Measurements from ENCODE around the gene TNKS1BP1. TPM values are rescaled to one million over a fixed set of nuclear protein-coding genes. Genes with fewer than 3 reads are reported as not detected.

TNKS1BP1 gene
- total RNA-seq, 2 donors from 2014 or later, result 5.6 to 17.7 TPM

DNA sequence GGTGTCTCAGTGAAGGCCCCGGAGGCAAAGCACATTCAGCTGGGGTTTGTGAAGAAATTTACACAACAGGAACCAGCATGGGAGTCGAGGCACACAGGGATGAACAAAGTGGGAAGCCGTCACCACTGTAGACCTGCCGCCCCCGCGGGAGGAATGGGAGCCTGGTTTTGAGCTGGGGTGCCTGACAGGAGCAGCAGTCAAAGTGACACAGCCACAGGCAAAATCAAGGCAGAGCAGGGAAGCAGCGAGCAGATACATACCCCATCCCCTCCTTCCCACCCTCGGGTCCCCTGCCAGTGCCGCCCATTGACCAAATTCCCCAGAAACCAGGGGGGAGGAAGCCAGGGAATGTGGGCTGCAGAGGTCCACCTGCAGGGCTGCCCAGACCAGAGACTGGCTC is 34.2 kb upstream of the TNKS1BP1 start:
- ATAC-seq, result no peak
- no peak for DNase-seq (ENCODE audit: low spot score in 2 of 2)
- Mint-ChIP-seq H3K36me3 (no peaks in the 10 kb centered on the region), H3K9me3 (no peaks in the 10 kb centered on the region), H3K27ac (no peak overlapping the region)

DNA sequence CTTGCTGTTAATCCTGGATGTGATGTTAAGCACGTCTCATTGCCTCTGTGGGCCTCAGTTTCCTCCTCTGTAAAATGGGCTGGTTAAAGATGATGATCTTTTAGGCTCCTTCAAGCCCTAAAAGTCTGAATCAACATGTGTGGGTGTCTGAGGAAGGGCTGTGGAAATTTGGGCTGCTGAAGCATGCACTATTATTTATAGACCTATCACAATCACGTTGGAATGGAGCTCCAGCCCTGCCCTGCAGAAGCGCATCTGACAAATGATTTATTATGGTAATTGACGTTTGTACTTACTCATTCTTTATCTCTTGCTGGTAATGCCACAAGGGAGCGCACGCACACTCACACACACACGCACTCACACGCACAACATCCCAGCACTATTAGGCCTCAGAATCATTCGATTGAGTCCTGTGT is 33.8 kb upstream of the TNKS1BP1 start:
- Mint-ChIP-seq H3K27ac (no peak overlapping the region), H3K36me3 (no peaks in the 10 kb centered on the region), H3K9me3 (no peaks in the 10 kb centered on the region)
- ATAC-seq (no peak), DNase-seq (ENCODE audit: low spot score in 2 of 2) (no peak)

DNA sequence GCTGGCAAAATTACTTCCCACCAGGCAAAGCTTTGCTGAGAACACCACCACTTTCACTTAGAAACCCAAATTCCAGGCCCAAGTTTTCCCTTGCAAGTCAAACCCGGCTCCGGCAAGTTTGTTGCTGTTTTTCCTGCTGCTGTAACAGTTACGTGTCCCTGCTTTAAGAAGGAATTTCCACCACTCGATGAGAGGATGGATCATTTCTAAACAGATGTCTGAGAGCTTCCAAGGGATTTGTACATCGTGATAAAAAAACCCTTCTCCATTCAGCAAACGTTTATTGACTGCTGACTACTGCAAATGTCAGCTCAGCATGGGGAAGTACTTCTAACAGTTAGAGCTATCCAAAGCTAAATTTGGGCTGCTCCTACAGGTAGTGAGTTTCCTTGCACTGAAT is 33.1 kb upstream of the TNKS1BP1 start:
- H3K36me3 Mint-ChIP-seq, result no peaks in the 10 kb centered on the region
- no peaks in the 10 kb centered on the region for H3K9me3 Mint-ChIP-seq
- ATAC-seq, result no peak
- DNase-seq (ENCODE audit: low spot score in 2 of 2), result no peak
- H3K27ac Mint-ChIP-seq, result no peak overlapping the region

DNA sequence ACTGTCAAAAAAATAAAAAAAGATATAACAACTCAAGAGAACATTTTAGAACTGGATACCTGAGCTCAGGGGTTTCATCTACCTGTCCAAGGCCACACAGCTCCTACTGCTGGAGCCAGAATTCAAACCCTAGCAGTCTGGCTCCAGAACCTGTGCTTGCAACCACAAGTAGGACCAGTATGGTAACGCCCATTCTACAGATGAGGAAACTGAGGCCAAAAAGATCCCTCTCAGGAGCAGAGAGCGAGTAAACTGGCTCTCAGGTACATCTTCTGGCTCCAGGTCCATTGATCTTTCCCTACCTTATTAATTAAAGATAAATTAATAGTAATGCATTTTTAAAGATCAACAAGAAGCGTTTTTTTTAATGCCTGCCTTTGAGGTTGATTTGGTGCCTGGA is 32.6 kb upstream of the TNKS1BP1 start:
- H3K36me3 Mint-ChIP-seq, result no peaks in the 10 kb centered on the region
- no peak for DNase-seq (ENCODE audit: low spot score in 2 of 2)
- no peak for ATAC-seq
- no peak overlapping the region for H3K27ac Mint-ChIP-seq
- no peaks in the 10 kb centered on the region for H3K9me3 Mint-ChIP-seq

GRCh38 chr11:57356268-57356667 is 31.5 kb upstream of the TNKS1BP1 start:
- H3K36me3 Mint-ChIP-seq, result peaks cover 0 to 5% of the 10 kb centered on the region in 2 donors
- DNase-seq (ENCODE audit: low spot score in 2 of 2) (no peak), ATAC-seq (no peak)
- no peak overlapping the region for H3K27ac Mint-ChIP-seq
- H3K9me3 Mint-ChIP-seq, result peaks cover 0 to 5% of the 10 kb centered on the region in 2 donors

- Mint-ChIP-seq H3K27ac (no peak overlapping the region), H3K9me3 (peaks cover 0 to 6% of the 10 kb centered on the region in 2 donors), H3K36me3 (peaks cover 0 to 7% of the 10 kb centered on the region in 2 donors)
- no peak for DNase-seq (ENCODE audit: low spot score in 2 of 2)
- ATAC-seq, result no peak
These were observed 29.9 kb upstream of the TNKS1BP1 start for GRCh38 chr11:57354699-57355098.

DNA sequence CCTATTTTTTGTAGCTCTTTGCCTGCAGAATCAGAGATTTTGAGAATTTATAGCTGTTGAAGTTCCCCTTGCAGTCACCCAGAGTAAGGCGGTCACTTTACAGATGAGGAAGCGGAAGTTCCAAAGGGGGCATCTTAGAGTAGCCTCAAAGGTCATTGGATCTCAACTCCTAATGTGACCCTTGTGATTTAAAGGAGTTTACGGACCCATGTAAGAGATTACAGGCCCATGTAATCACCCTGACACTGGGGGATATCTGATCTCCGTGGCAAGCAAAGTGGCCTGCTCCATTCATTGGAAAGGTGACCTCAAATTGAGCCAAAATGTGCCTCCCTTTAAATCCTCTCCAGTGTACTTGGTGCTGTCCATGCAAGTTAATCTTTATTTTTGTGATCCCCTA is 29.1 kb upstream of the TNKS1BP1 start:
- DNase-seq (ENCODE audit: low spot score in 2 of 2), result no peak
- ATAC-seq, result no peak
- Mint-ChIP-seq H3K27ac (no peak overlapping the region), H3K36me3 (peaks cover 0 to 7% of the 10 kb centered on the region in 2 donors), H3K9me3 (peaks cover 0 to 6% of the 10 kb centered on the region in 2 donors)

- peaks cover 0 to 7% of the 10 kb centered on the region in 2 donors for H3K36me3 Mint-ChIP-seq
- peaks cover 0 to 6% of the 10 kb centered on the region in 2 donors for H3K9me3 Mint-ChIP-seq
- ATAC-seq (no peak), DNase-seq (ENCODE audit: low spot score in 2 of 2) (no peak)
- no peak overlapping the region for H3K27ac Mint-ChIP-seq
These were observed 28.7 kb upstream of the TNKS1BP1 start for GRCh38 chr11:57353446-57353845.

GRCh38 chr11:57353036-57353435 is 28.3 kb upstream of the TNKS1BP1 start:
- Mint-ChIP-seq H3K27ac (no peak overlapping the region), H3K36me3 (peaks cover 0 to 7% of the 10 kb centered on the region in 2 donors), H3K9me3 (peaks cover 0 to 6% of the 10 kb centered on the region in 2 donors)
- no peak for ATAC-seq
- no peak for DNase-seq (ENCODE audit: low spot score in 2 of 2)

DNA sequence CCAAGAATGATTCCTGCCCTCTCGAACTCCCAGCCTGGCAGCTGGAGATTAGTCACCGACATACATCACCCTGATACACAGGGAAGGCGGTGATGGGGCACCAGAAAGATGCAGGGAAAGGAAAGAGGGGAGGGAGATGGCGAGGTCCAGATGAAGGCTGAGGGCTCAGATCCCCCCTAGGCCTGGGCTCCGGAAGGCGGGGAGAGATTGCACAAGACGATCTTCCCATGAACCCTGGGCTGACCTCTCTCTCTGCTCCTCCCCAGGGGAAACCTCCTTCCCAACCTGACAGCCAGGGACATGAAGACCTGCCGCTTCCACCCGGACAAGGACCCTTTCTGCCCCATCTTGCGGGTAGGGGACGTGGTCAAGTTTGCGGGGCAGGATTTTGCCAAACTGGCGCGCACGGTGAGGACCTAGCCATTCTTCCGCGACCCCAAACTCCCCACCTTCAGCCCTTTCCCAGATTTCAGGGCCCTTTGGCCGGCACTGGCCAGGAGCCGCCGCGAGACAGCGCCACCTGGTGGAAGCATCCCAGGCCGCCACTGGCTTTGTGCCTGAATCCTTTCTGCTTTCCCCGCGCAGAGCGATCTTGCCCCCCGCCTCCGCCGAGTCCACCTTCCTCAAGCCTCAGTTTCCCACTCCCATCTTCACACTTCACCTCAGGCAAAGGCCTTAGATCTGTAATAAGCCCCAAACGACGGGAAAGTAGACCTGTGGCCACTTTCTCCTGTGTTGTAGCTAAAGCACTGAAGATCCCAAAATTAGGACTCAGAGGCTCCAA is 24.9 kb upstream of the TNKS1BP1 start:
- Mint-ChIP-seq H3K36me3 (peaks cover 0 to 7% of the 10 kb centered on the region in 2 donors), H3K9me3 (peaks cover 0 to 6% of the 10 kb centered on the region in 2 donors), H3K27ac (no peak overlapping the region)
- peak; percentile 68 to 76 for DNase-seq (ENCODE audit: low spot score in 2 of 2)
- peak; percentile 68 to 73 for ATAC-seq

DNA sequence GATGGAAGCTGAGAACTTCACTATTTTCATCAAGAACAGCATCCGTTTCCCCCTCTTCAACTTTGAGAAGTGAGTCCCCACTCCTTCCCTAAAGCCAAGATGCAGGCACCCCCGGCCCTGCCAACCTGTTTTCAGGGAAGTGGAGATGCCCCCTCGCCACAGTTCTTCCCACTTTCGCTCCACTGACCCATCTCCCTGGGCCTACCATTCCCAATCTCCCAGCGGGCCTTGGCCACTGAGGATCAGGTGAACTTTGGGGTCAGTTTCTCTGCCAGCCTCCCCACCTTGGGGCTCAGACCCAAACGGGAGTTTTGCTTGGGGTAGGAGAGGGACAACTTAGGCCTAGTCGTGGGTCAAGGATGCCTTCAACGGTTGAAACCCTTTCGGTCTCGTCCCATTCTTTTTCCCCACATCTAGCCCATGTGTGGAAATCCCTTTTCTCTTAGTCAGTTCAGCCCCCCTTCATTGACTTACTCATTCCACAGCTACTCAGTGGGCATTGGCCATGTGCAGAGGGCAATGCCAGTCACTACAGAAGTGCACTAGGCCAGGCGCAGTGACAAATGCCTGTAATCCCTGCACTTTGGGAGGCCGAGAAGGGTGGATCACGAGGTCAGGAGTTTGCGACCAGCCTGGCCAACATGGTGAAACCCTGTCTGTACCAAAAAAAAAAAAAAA is 24.0 kb upstream of the TNKS1BP1 start:
- ATAC-seq (no peak), DNase-seq (ENCODE audit: low spot score in 2 of 2) (no peak)
- Mint-ChIP-seq H3K9me3 (peaks cover 0 to 6% of the 10 kb centered on the region in 2 donors), H3K27ac (no peak overlapping the region), H3K36me3 (peaks cover 0 to 7% of the 10 kb centered on the region in 2 donors)

- peaks cover 0 to 7% of the 10 kb centered on the region in 2 donors for H3K36me3 Mint-ChIP-seq
- ATAC-seq (no peak), DNase-seq (ENCODE audit: low spot score in 2 of 2) (no peak)
- H3K27ac Mint-ChIP-seq, result no peak overlapping the region
- H3K9me3 Mint-ChIP-seq, result peaks cover 0 to 6% of the 10 kb centered on the region in 2 donors
These were observed 23.3 kb upstream of the TNKS1BP1 start for GRCh38 chr11:57348052-57348451.

DNA sequence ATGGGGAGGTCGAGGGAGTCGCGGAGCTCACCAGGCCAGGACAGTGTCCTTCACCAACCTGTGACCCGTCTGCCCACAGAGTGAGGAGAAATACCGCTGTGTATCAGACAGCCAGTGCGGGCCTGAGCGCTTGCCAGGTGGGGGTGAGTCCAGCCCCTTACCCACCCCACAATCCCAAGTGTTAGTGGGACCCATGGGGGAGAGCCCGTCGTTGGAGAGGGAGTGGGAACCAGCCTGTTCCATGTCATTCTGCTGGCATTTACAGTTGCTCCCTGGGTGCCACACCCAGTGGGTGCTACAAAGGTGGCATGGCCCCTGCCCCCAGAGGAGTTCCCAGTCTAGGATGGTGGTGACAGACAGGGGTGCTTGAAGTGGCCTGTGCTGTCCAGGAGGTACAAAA is 22.6 kb upstream of the TNKS1BP1 start:
- DNase-seq (ENCODE audit: low spot score in 2 of 2), result no peak
- Mint-ChIP-seq H3K36me3 (peaks cover 0 to 7% of the 10 kb centered on the region in 2 donors), H3K27ac (no peak overlapping the region), H3K9me3 (peaks cover 0 to 6% of the 10 kb centered on the region in 2 donors)
- no peak for ATAC-seq

DNA sequence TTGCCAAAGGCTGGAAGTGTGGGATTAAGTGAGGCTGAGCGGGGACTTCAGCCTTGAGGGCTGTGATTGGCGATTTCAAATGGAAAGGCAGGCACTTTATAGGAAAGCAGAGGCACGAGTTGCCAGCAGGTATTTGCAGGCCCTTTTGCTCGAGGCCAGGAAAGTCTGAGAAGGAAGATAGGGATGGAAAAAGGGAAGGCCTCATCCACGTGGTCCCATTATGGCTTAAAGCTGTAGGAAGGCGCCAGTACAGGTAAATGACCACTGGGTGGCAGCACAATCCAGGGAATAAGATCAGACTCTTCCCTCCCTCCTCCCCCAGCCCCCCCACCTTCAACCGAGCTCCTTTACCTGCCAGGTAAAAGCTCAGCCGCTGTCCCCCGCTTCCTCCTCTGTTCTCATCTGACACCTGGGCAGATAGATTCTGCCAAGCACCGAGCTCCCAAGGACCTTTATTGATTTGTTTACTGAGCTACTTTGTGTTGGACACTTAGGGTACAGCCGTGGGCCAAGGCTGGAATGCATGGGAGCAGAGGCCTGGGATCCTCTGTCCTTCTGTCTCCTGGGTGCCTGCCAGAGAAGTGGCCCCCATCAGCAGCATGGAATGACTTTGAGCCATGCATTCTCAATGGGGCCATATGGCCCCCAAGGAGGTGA is 20.9 kb upstream of the TNKS1BP1 start:
- no peak overlapping the region for H3K27ac Mint-ChIP-seq
- DNase-seq (ENCODE audit: low spot score in 2 of 2) (peak in 1 of 2 donors; percentile 66), ATAC-seq (peak; percentile 79 to 85)

GRCh38 chr11:57344826-57345225 is 20.1 kb upstream of the TNKS1BP1 start:
- ATAC-seq (no peak), DNase-seq (ENCODE audit: low spot score in 2 of 2) (no peak)
- H3K36me3 Mint-ChIP-seq, result no peaks in the 10 kb centered on the region
- no peaks in the 10 kb centered on the region for H3K9me3 Mint-ChIP-seq
- no peak overlapping the region for H3K27ac Mint-ChIP-seq

More for the DNA sequence above, 20.9 kb upstream of the TNKS1BP1 start:
- Mint-ChIP-seq H3K9me3 (no peaks in the 10 kb centered on the region), H3K36me3 (no peaks in the 10 kb centered on the region)

- ATAC-seq (no peak), DNase-seq (ENCODE audit: low spot score in 2 of 2) (no peak)
- Mint-ChIP-seq H3K27ac (no peak overlapping the region), H3K36me3 (no peaks in the 10 kb centered on the region), H3K9me3 (no peaks in the 10 kb centered on the region)
These were observed 19.1 kb upstream of the TNKS1BP1 start for GRCh38 chr11:57343825-57344224.

DNA sequence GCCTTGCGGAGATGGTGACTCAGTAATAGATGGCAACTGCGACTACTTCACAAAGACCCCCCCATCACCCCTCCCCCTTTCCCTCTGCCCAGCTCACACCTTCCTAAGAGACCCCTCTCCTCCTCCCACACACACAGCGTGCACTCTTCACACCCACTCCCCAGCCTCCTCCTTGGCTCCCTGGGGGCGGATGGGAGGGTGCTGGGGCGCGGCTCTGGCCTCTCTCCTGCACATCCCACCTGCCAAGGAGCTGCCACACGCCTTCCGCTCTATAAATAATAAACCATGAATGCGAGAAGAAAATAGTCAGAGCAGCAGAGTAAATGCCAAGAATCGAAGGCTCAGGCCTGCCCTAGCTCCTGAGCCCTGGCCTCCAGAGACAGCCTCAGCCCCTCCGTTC is 17.9 kb upstream of the TNKS1BP1 start:
- DNase-seq (ENCODE audit: low spot score in 2 of 2), result no peak
- Mint-ChIP-seq H3K36me3 (no peaks in the 10 kb centered on the region), H3K9me3 (no peaks in the 10 kb centered on the region), H3K27ac (peak overlapping the region in 1 of 2 donors; percentile 37)
- ATAC-seq, result no peak

All from activated naive CD4-positive, alpha-beta T cell treated with anti-CD3 and anti-CD28 coated beads, Interleukin-2, amount 50 U/mL, for 72 hours (primary cell).